ENCODE measurements around the gene WIPF1.

Gene WIPF1

GRCh38 chr2:174631009-174631981 is 33.7 kb upstream of the WIPF1 start:
- peak; percentile 78 for DNase-seq (ENCODE audit: low read depth, low spot score)
- H3K4me3 ChIP-seq (ENCODE audit: low read depth, low read length) = no peak overlapping the region
- no peak for TF ChIP-seq CTCF (IDR thresholded peaks at IDR 0.05; ENCODE audit: low read depth, low read length)
- in situ Hi-C loops (cut with HindIII; ENCODE audit: low sequenced_read_pairs) = no loop called here

- no peak overlapping the region for H3K4me3 ChIP-seq (ENCODE audit: low read depth, low read length)
- in situ Hi-C loops (cut with HindIII; ENCODE audit: low sequenced_read_pairs) = no loop called here
- no peak for TF ChIP-seq CTCF (IDR thresholded peaks at IDR 0.05; ENCODE audit: low read depth, low read length)
- no peak for DNase-seq (ENCODE audit: low read depth, low spot score)
Measured at GRCh38 chr2:174630107-174630506, 32.5 kb upstream of the WIPF1 start.

GRCh38 chr2:174629506-174629905 is 31.9 kb upstream of the WIPF1 start:
- DNase-seq (ENCODE audit: low read depth, low spot score) = no peak
- no peak for TF ChIP-seq CTCF (IDR thresholded peaks at IDR 0.05; ENCODE audit: low read depth, low read length)
- in situ Hi-C loops (cut with HindIII; ENCODE audit: low sequenced_read_pairs) = no loop called here
- H3K4me3 ChIP-seq (ENCODE audit: low read depth, low read length) = no peak overlapping the region

- in situ Hi-C loops (cut with HindIII; ENCODE audit: low sequenced_read_pairs) = no loop called here
- no peak for DNase-seq (ENCODE audit: low read depth, low spot score)
- no peak for TF ChIP-seq CTCF (IDR thresholded peaks at IDR 0.05; ENCODE audit: low read depth, low read length)
- H3K4me3 ChIP-seq (ENCODE audit: low read depth, low read length) = no peak overlapping the region
Measured at GRCh38 chr2:174628528-174629169, 31.0 kb upstream of the WIPF1 start.

- H3K4me3 ChIP-seq (ENCODE audit: low read depth, low read length) = no peak overlapping the region
- in situ Hi-C loops (cut with HindIII; ENCODE audit: low sequenced_read_pairs) = no loop called here
- TF ChIP-seq CTCF (IDR thresholded peaks at IDR 0.05; ENCODE audit: low read depth, low read length) = no peak
- no peak for DNase-seq (ENCODE audit: low read depth, low spot score)
Measured at GRCh38 chr2:174627216-174627615, 29.6 kb upstream of the WIPF1 start.

- no peak for DNase-seq (ENCODE audit: low read depth, low spot score)
- in situ Hi-C loops (cut with HindIII; ENCODE audit: low sequenced_read_pairs) = no loop called here
Measured at GRCh38 chr2:174624895-174625430, 27.4 kb upstream of the WIPF1 start.

More at GRCh38 chr2:174624895-174625430, 27.4 kb upstream of the WIPF1 start:
- no peak overlapping the region for H3K4me3 ChIP-seq (ENCODE audit: low read depth, low read length)
- no peak for TF ChIP-seq CTCF (IDR thresholded peaks at IDR 0.05; ENCODE audit: low read depth, low read length)
